ENCODE results near the gene NUDT3.
"Not testable (repeated sequence)": the region's sequence is repeated elsewhere in the genome, so short reads cannot be mapped to it uniquely, and the experiment has no call there.

NUDT3 gene

DNA sequence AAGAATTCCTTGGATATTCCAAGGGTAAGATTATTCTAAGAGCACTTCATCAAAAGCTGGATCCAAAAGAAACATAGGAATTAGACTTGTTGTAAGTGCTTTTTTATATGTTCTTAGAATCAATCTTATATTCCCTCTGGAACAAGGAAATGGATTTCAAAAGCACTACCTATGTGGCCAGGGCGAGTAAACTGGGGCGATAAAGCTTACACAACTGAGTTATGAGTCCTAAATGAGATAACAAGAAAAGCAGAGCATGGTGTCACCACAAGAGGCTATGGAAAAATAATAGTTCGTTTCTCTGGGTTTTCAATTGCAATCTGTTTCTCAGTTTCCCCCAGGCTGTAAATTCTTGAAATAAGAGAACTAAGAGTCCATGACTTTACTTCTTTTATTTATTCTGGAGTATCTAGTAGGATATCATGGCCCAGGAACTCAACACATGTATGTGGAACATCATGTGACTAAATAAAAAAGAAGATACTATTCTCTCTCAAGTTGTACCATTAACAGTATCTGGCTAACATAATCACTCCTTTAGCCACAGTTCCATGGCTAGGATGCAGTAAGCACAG lies 51.5 kb downstream of the NUDT3 start:
- no peak for DNase-seq

DNA sequence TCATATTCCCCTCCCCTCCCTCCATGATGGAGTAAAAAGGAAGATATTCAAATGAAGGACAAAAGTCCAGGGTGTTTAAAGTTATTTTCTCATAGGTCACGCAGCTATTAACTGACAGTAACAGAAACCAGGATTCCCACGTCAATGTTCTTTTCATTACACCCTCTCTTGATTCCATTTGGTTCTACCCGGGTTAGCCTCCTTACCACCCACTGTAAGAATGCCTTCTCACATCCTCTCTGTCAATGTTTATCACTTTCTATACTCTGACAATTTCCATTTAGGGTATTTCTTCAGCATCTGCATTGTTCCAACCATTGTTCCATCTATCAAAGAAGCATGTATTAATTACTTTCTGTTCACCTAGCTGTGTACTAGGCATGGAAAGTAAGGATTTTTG lies 52.1 kb downstream of the NUDT3 start:
- DNase-seq: no peak

GRCh38 chr6:34339971-34340370 lies 52.5 kb downstream of the NUDT3 start:
- DNase-seq: no peak

- DNase-seq: no peak
Observed at GRCh38 chr6:34339432-34339831, 53.0 kb downstream of the NUDT3 start.

DNA sequence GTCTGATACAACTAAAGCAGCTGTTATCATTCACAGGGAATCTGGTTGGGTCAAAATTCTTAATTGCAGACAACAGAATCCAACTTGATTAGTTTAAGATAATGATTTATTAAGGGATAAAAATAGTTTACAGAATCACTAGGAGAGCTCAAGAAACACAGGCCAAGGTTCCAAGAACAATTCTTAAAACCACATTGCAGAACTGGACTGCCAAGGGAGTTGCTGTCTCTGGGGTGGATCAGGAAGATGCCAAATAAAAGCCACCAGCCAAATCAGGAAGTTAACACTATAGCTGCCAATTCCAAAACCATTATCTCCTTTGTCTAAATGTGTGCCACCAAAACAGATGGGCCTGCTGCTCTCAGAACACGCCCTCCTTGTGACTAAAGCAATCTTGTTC lies 53.7 kb downstream of the NUDT3 start:
- no peak for DNase-seq

DNA sequence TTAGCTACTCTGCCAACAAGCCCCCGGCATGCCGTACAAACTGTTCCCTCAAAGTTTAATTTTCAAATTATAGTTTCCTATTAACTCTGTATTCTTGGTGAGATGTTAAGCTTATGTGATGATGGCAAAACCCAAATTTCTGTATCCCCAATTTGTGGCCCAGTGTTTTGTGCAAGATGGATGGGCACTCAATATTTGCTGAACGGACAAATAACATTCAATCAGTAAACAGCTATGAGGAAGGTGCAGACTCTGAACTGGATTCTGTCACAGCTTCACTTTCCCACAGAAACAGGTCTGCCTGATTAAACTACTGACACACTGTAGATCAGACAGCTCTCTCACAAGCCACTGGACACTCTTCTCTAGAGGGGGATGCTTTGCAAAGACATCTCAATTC lies 54.1 kb downstream of the NUDT3 start:
- DNase-seq: no peak

GRCh38 chr6:34334796-34335416 lies 57.6 kb downstream of the NUDT3 start:
- no peak for DNase-seq

DNA sequence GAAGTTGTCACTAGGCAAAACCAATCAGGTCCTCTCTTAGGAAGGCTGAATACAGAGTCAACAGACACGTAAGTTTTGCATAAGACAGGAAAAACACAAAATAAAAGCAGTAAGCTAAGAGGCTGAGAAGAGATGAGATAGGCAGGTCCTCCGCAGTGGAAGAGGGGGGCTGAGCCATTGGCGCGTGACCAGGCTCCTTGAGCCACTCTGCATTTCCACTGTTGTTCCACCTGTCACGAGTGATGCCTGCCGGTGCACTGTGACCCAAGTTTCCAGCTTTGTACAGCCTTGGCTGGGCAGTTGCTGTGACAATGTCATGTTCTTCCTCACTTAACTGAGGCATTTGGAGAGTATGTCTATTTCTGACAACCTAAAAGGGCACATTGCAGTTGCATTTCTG lies 58.6 kb downstream of the NUDT3 start:
- no peak for DNase-seq

- no peak for DNase-seq
Observed at GRCh38 chr6:34332251-34333198, 59.9 kb downstream of the NUDT3 start.

DNA sequence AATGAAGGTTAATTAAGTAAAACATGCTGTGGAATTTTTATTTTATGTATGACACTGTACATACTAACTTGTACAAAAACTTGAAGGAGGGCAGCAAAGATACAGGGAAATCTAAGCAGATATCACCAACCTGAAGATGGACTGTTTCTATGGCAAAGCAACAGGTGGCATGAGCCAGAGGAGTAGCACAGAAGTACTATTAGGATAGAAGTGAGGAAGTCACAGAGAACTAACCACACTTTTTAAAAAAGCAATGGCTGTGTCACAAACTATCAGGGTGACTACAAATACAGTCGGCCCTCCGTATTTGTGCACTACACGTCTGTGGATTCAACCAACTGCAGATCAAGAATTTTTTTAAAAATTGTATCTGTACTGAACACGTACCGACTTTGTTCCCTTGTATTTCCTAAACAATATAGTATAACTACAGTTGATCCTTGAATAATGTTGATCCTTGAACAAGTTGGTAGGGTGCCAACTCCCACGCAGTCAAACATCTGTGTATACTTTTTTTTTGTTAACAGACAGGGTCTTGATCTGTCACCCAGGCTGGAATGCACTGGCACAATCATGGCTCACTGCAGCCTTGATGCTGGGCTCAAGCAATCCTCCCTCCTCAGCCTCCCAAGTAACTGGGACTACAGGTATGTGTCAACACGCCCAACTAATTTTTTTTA lies 61.0 kb downstream of the NUDT3 start:
- no peak for DNase-seq

GRCh38 chr6:34329814-34330213 lies 62.7 kb downstream of the NUDT3 start:
- DNase-seq: not testable (repeated sequence)

- DNase-seq: no peak
Observed at GRCh38 chr6:34328969-34329368, 63.5 kb downstream of the NUDT3 start.

- not testable (repeated sequence) for DNase-seq
Observed at GRCh38 chr6:34327313-34328205, 64.9 kb downstream of the NUDT3 start.

- DNase-seq: no peak
Observed at GRCh38 chr6:34325633-34326032, 66.8 kb downstream of the NUDT3 start.

- no peak for DNase-seq
Observed at GRCh38 chr6:34324738-34325444, 67.6 kb downstream of the NUDT3 start.

- not testable (repeated sequence) for DNase-seq
Observed at GRCh38 chr6:34324221-34324620, 68.2 kb downstream of the NUDT3 start.

DNA sequence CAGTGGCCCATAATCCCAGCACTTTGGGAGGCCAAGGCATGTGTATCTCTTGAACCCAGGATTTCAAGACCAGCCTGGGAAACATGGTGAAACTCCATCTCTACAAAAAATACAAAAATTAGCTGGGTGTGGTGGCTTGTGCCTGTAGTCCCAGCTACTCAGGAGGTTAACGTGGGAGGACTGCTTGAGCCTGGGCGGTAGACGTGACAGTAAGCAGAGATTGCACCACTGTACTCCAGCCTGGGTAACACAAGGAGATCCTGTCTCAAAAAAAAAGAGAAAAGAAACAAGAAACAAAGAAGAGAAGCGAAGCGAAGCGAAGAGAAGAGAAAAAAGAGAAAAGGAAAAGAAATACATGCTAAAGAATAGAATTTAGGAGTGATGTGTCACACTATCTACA lies 69.2 kb downstream of the NUDT3 start:
- no peak for DNase-seq

DNA sequence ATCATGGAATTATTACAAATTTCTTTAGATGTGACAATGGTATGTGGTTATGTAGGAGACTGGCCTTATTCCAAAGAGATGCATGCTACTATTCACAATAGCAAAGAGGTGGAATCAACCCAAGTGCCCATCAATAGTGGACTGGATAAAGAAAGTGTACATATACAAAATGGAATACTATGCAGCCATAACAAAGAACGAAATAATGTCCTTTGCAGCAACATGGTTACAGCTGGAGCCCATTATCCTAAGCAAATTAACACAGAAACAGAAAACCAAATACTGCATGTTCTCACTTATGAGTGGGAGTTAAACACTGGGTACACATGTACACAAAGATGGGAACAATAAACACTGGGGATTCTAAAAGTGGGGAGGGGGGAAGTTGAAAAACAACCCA lies 69.7 kb downstream of the NUDT3 start:
- DNase-seq: no peak

DNA sequence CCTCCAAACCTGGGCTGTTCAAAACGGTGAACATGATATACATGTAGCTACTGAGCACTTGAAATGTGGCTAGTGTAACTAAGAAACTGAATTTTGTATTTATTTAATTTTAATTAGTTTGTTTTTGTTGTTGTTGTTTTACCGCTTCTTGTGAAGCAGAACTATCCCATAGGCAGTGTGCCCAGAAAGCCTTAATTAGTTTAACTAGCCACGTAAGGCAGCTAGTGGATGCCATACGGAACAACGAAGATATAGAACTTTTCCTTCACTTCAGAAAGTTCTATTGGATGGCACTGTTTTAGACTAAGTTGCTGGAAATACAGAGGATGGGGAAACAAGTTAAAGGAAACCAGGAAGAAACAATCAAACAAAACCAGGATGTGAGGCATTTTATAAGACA lies 70.6 kb downstream of the NUDT3 start:
- DNase-seq: no peak

DNA sequence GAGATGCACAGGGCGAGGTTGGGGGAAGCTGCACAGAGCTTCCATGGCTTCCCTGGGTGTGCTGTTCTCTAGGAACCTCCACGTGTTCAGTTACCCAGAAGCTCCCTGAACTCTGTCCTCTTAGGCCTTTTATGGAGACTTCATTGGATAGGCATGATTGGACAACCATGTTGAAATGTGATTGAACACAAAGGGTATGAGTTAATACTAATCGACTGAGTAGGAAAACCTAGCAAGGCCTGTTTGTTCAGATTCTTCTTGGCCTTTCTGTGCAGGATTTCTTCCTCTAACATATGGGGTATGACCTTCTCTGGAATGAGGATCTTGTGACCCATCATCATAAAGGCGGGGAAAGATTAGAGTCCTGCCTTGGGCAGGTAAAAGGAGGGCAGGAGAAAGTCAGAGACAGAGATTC lies 73.0 kb downstream of the NUDT3 start:
- DNase-seq: no peak
